ENCODE results near the gene PTPRD.

The PTPRD gene

GRCh38 chr9:9592104-9592503 lies 1020.7 kb downstream of the PTPRD start:
- H3K27ac Mint-ChIP-seq = no peak overlapping the region
- no peaks in the 10 kb centered on the region for H3K27me3 Mint-ChIP-seq
- H3K9me3 Mint-ChIP-seq = peaks cover 6% of the 10 kb centered on the region
- H3K4me1 Mint-ChIP-seq (ENCODE audit: low read depth) = no peaks in the 10 kb centered on the region
- H3K36me3 Mint-ChIP-seq (ENCODE audit: low read depth) = no peaks in the 10 kb centered on the region
- H3K4me3 Mint-ChIP-seq = no peak overlapping the region

GRCh38 chr9:9585920-9586319 lies 1026.9 kb downstream of the PTPRD start:
- Mint-ChIP-seq H3K27me3 (no peaks in the 10 kb centered on the region), H3K27ac (no peak overlapping the region), H3K36me3 (ENCODE audit: low read depth) (no peaks in the 10 kb centered on the region), H3K4me1 (ENCODE audit: low read depth) (no peaks in the 10 kb centered on the region), H3K9me3 (peaks cover 6% of the 10 kb centered on the region), H3K4me3 (no peak overlapping the region)

- Mint-ChIP-seq H3K4me3 (no peak overlapping the region), H3K36me3 (ENCODE audit: low read depth) (no peaks in the 10 kb centered on the region), H3K27ac (no peak overlapping the region), H3K27me3 (no peaks in the 10 kb centered on the region), H3K9me3 (no peaks in the 10 kb centered on the region), H3K4me1 (ENCODE audit: low read depth) (no peaks in the 10 kb centered on the region)
Measured at GRCh38 chr9:9574080-9574479, 1038.7 kb downstream of the PTPRD start.

- Mint-ChIP-seq H3K36me3 (ENCODE audit: low read depth) (no peaks in the 10 kb centered on the region), H3K27ac (no peak overlapping the region), H3K27me3 (no peaks in the 10 kb centered on the region), H3K4me3 (no peak overlapping the region), H3K4me1 (ENCODE audit: low read depth) (no peaks in the 10 kb centered on the region), H3K9me3 (peaks cover 5% of the 10 kb centered on the region)
Measured at GRCh38 chr9:9565700-9566099, 1047.1 kb downstream of the PTPRD start.

- H3K27ac Mint-ChIP-seq = no peak overlapping the region
- no peaks in the 10 kb centered on the region for H3K27me3 Mint-ChIP-seq
- no peaks in the 10 kb centered on the region for H3K4me1 Mint-ChIP-seq (ENCODE audit: low read depth)
- no peaks in the 10 kb centered on the region for H3K36me3 Mint-ChIP-seq (ENCODE audit: low read depth)
- H3K9me3 Mint-ChIP-seq = peaks cover 10% of the 10 kb centered on the region
- no peak overlapping the region for H3K4me3 Mint-ChIP-seq
Measured at GRCh38 chr9:9563817-9564216, 1049.0 kb downstream of the PTPRD start.

GRCh38 chr9:9560382-9561035 lies 1052.3 kb downstream of the PTPRD start:
- no peaks in the 10 kb centered on the region for H3K4me1 Mint-ChIP-seq (ENCODE audit: low read depth)
- no peaks in the 10 kb centered on the region for H3K27me3 Mint-ChIP-seq
- peaks cover 10% of the 10 kb centered on the region for H3K9me3 Mint-ChIP-seq
- H3K27ac Mint-ChIP-seq = no peak overlapping the region
- H3K4me3 Mint-ChIP-seq = no peak overlapping the region
- H3K36me3 Mint-ChIP-seq (ENCODE audit: low read depth) = no peaks in the 10 kb centered on the region

- Mint-ChIP-seq H3K9me3 (peaks cover 10% of the 10 kb centered on the region), H3K27me3 (no peaks in the 10 kb centered on the region), H3K27ac (no peak overlapping the region), H3K4me1 (ENCODE audit: low read depth) (no peaks in the 10 kb centered on the region), H3K36me3 (ENCODE audit: low read depth) (no peaks in the 10 kb centered on the region), H3K4me3 (no peak overlapping the region)
Measured at GRCh38 chr9:9558907-9559306, 1053.9 kb downstream of the PTPRD start.

GRCh38 chr9:9557804-9558334 lies 1054.9 kb downstream of the PTPRD start:
- H3K9me3 Mint-ChIP-seq = peaks cover 10% of the 10 kb centered on the region
- H3K4me1 Mint-ChIP-seq (ENCODE audit: low read depth) = no peaks in the 10 kb centered on the region
- H3K4me3 Mint-ChIP-seq = no peak overlapping the region
- H3K27me3 Mint-ChIP-seq = no peaks in the 10 kb centered on the region
- no peaks in the 10 kb centered on the region for H3K36me3 Mint-ChIP-seq (ENCODE audit: low read depth)
- H3K27ac Mint-ChIP-seq = no peak overlapping the region

- peaks cover 5% of the 10 kb centered on the region for H3K9me3 Mint-ChIP-seq
- no peaks in the 10 kb centered on the region for H3K4me1 Mint-ChIP-seq (ENCODE audit: low read depth)
- no peaks in the 10 kb centered on the region for H3K36me3 Mint-ChIP-seq (ENCODE audit: low read depth)
- no peak overlapping the region for H3K4me3 Mint-ChIP-seq
- H3K27me3 Mint-ChIP-seq = no peaks in the 10 kb centered on the region
- H3K27ac Mint-ChIP-seq = no peak overlapping the region
Measured at GRCh38 chr9:9556865-9557803, 1055.7 kb downstream of the PTPRD start.

- Mint-ChIP-seq H3K27me3 (no peaks in the 10 kb centered on the region), H3K27ac (no peak overlapping the region), H3K36me3 (ENCODE audit: low read depth) (no peaks in the 10 kb centered on the region)
Measured at GRCh38 chr9:9552665-9553064, 1060.1 kb downstream of the PTPRD start.

GRCh38 chr9:9538766-9539165 lies 1074.0 kb downstream of the PTPRD start:
- H3K27ac Mint-ChIP-seq = no peak overlapping the region
- no peak overlapping the region for H3K4me3 Mint-ChIP-seq
- peaks cover 6% of the 10 kb centered on the region for H3K9me3 Mint-ChIP-seq
- H3K27me3 Mint-ChIP-seq = no peaks in the 10 kb centered on the region
- H3K4me1 Mint-ChIP-seq (ENCODE audit: low read depth) = no peaks in the 10 kb centered on the region
- no peaks in the 10 kb centered on the region for H3K36me3 Mint-ChIP-seq (ENCODE audit: low read depth)

More at GRCh38 chr9:9552665-9553064, 1060.1 kb downstream of the PTPRD start:
- H3K4me3 Mint-ChIP-seq = no peak overlapping the region
- H3K9me3 Mint-ChIP-seq = no peaks in the 10 kb centered on the region
- H3K4me1 Mint-ChIP-seq (ENCODE audit: low read depth) = no peaks in the 10 kb centered on the region

- H3K4me3 Mint-ChIP-seq = no peak overlapping the region
- H3K27me3 Mint-ChIP-seq = no peaks in the 10 kb centered on the region
- H3K9me3 Mint-ChIP-seq = peaks cover 6% of the 10 kb centered on the region
- no peak overlapping the region for H3K27ac Mint-ChIP-seq
- no peaks in the 10 kb centered on the region for H3K4me1 Mint-ChIP-seq (ENCODE audit: low read depth)
- no peaks in the 10 kb centered on the region for H3K36me3 Mint-ChIP-seq (ENCODE audit: low read depth)
Measured at GRCh38 chr9:9538356-9538755, 1074.4 kb downstream of the PTPRD start.

GRCh38 chr9:9536523-9536922 lies 1076.3 kb downstream of the PTPRD start:
- Mint-ChIP-seq H3K9me3 (peaks cover 2% of the 10 kb centered on the region), H3K36me3 (ENCODE audit: low read depth) (no peaks in the 10 kb centered on the region), H3K27ac (no peak overlapping the region), H3K27me3 (no peaks in the 10 kb centered on the region), H3K4me3 (no peak overlapping the region), H3K4me1 (ENCODE audit: low read depth) (no peaks in the 10 kb centered on the region)

GRCh38 chr9:9523476-9524139 lies 1089.2 kb downstream of the PTPRD start:
- no peak overlapping the region for H3K27ac Mint-ChIP-seq
- H3K27me3 Mint-ChIP-seq = no peaks in the 10 kb centered on the region
- H3K36me3 Mint-ChIP-seq (ENCODE audit: low read depth) = no peaks in the 10 kb centered on the region
- no peak overlapping the region for H3K4me3 Mint-ChIP-seq
- peaks cover 4% of the 10 kb centered on the region for H3K9me3 Mint-ChIP-seq
- H3K4me1 Mint-ChIP-seq (ENCODE audit: low read depth) = no peaks in the 10 kb centered on the region

- Mint-ChIP-seq H3K9me3 (peaks cover 4% of the 10 kb centered on the region), H3K27me3 (no peaks in the 10 kb centered on the region), H3K4me1 (ENCODE audit: low read depth) (no peaks in the 10 kb centered on the region), H3K4me3 (no peak overlapping the region), H3K27ac (no peak overlapping the region), H3K36me3 (ENCODE audit: low read depth) (no peaks in the 10 kb centered on the region)
Measured at GRCh38 chr9:9522406-9522805, 1090.4 kb downstream of the PTPRD start.
